Thyroid gland (tissue), 4 donors: Measurements from ENCODE around the gene GLOD4. TPM values are rescaled to one million over a fixed set of nuclear protein-coding genes. Genes with fewer than 3 reads are reported as not detected.

ENCODE experiments used
- DNase-seq, 2 donors: peaks; one replicate each; pipeline ENCODE4 v3.0.0-alpha.2; 2019
- H3K27ac ChIP-seq, 3 donors: fragments of 200-600 bp; sonication (generic); 1 replicate in 2 of 3; 2 replicates in 1 of 3; pipeline ENCODE4 v1.5.1; 2016 to 2019; ENCODE audit warnings: mild to moderate bottlenecking in 1 of 3, moderate library complexity in 1 of 3
- H3K27me3 ChIP-seq: fragments of 200-600 bp; sonication (generic); one replicate; pipeline ENCODE4 v1.5.1; 2019
- H3K36me3 ChIP-seq, 2 donors: fragments of 200-600 bp; sonication (generic); one replicate each; pipeline ENCODE4 v1.5.1; 2016 to 2019
- H3K4me1 ChIP-seq, 2 donors: fragments of 200-600 bp; sonication (generic); one replicate each; pipeline ENCODE4 v1.5.1; 2017 to 2019
- H3K4me3 ChIP-seq, 3 donors: fragments of 200-600 bp; sonication (generic); replicated peaks in 1 of 3; 1 replicate in 2 of 3; 2 replicates in 1 of 3; pipeline ENCODE4 v1.5.1; 2016; ENCODE audit warnings: mild to moderate bottlenecking in 1 of 3
- H3K9me3 ChIP-seq: fragments of 200-600 bp; sonication (generic); one replicate; pipeline ENCODE4 v1.5.1; 2017
- POLR2A ChIP-seq, 2 donors: fragments of 450-650 bp; IDR thresholded peaks; one replicate each; pipeline ENCODE4 v1.6.1; 2017; ENCODE audit warnings: antibody characterized with exemption in 2 of 2, mild to moderate bottlenecking in 2 of 2, moderate library complexity in 1 of 2
- WGBS, 2 donors: methylation state at CpG; one replicate each; pipeline ENCODE4 v1.1.5; 2017; 5-methylcytosine and 5-hydroxymethylcytosine counted together
- intact Hi-C: fragments of 100-400 bp; cut with DNase I; formaldehyde crosslinking; loops from one replicate; pipeline ENCODE4 v1.15.1; 2023
- total RNA-seq, 4 donors: library from RNA; depleted of rRNA; stranded (reverse); fragments of >200 nt; gene quantifications; one replicate each; pipeline ENCODE4 v1.2.3, GENCODE V29; 2016
- TF ChIP-seq, protein P1 (sequence below), 6 experiments: fragments of 200-600 bp in 3 of 6; fragments of 450-650 bp in 3 of 6; sonication (generic) in 3 of 6; IDR thresholded peaks; one replicate each; pipeline ENCODE4 v1.5.1; 2016 to 2019; ENCODE audit warnings: antibody characterized with exemption in 6 of 6, mild to moderate bottlenecking in 2 of 6, inconsistent platforms in 1 of 6, moderate library complexity in 1 of 6

Gene GLOD4
- total RNA-seq, 4 donors from 2014 or later = 48.9 to 94.6 (median 60.5) TPM

GRCh38 chr17:744937-745336 is 37.1 kb downstream of the GLOD4 start:
- TF ChIP-seq, protein P1, sequence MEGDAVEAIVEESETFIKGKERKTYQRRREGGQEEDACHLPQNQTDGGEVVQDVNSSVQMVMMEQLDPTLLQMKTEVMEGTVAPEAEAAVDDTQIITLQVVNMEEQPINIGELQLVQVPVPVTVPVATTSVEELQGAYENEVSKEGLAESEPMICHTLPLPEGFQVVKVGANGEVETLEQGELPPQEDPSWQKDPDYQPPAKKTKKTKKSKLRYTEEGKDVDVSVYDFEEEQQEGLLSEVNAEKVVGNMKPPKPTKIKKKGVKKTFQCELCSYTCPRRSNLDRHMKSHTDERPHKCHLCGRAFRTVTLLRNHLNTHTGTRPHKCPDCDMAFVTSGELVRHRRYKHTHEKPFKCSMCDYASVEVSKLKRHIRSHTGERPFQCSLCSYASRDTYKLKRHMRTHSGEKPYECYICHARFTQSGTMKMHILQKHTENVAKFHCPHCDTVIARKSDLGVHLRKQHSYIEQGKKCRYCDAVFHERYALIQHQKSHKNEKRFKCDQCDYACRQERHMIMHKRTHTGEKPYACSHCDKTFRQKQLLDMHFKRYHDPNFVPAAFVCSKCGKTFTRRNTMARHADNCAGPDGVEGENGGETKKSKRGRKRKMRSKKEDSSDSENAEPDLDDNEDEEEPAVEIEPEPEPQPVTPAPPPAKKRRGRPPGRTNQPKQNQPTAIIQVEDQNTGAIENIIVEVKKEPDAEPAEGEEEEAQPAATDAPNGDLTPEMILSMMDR (IDR thresholded peaks at IDR 0.05) = no peak
- TF ChIP-seq POLR2A (IDR thresholded peaks at IDR 0.05) = no peak
- no peaks in the 10 kb centered on the region for H3K27me3 ChIP-seq
- WGBS, 2 donors = 87 to 94% methylated on average over 9 of the region's 9 CpGs
- intact Hi-C loops = no loop called here
- no peak overlapping the region for H3K27ac ChIP-seq
- peaks cover 20 to 63% of the 10 kb centered on the region in 2 donors for H3K36me3 ChIP-seq
- no peaks in the 10 kb centered on the region for H3K4me1 ChIP-seq
- H3K4me3 ChIP-seq = no peak overlapping the region
- no peaks in the 10 kb centered on the region for H3K9me3 ChIP-seq
- DNase-seq = no peak

GRCh38 chr17:743139-743538 is 38.9 kb downstream of the GLOD4 start:
- H3K9me3 ChIP-seq = no peaks in the 10 kb centered on the region
- WGBS, 2 donors = 97 to 98% methylated on average over 4 of the region's 4 CpGs
- no peak for TF ChIP-seq POLR2A (IDR thresholded peaks at IDR 0.05)
- TF ChIP-seq, protein P1 (IDR thresholded peaks at IDR 0.05) = no peak
- no peak overlapping the region for H3K27ac ChIP-seq
- H3K4me1 ChIP-seq = no peaks in the 10 kb centered on the region
- H3K36me3 ChIP-seq = peaks cover 20 to 63% of the 10 kb centered on the region in 2 donors
- H3K4me3 ChIP-seq = no peak overlapping the region
- intact Hi-C loops = no loop called here
- no peak for DNase-seq
- no peaks in the 10 kb centered on the region for H3K27me3 ChIP-seq

DNA sequence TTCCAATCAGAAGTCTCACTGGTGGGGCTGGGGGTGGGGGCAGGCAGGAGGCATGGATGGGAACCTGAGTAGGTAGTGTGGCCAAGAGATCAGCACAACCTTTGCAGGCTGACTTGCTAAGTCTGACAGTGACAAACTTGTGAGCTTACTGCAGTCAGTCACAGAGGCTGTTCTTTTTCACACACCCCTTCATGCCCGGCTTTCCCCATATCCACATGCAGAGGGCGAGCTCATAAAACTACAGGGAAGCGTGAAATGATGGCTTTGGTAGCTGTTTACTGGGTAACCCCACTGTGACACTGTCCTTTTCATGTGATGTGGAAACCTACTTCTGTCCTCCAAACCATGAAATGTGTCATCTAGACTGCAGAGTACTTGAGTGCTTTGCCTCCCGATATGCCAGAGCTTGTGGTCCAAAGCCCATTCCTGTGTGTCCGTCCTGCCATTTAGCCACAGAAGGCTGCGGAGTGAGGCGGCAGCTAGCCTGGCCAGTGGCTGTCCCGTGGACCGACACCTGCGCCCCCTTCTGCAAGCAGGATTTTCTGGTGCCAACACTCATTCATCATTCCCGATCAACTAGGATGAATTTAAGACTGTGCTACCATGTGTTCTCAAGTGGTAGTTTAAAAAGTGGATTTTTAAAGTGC is 39.8 kb downstream of the GLOD4 start:
- H3K9me3 ChIP-seq = no peaks in the 10 kb centered on the region
- no peaks in the 10 kb centered on the region for H3K27me3 ChIP-seq
- H3K27ac ChIP-seq = no peak overlapping the region
- no peak for DNase-seq
- intact Hi-C loops = no loop called here
- no peak for TF ChIP-seq POLR2A (IDR thresholded peaks at IDR 0.05)
- TF ChIP-seq, protein P1 (IDR thresholded peaks at IDR 0.05) = no peak
- no peak overlapping the region for H3K4me3 ChIP-seq
- no peaks in the 10 kb centered on the region for H3K4me1 ChIP-seq
- WGBS, 2 donors = 95 to 97% methylated on average over 11 of the region's 11 CpGs
- peaks cover 15 to 55% of the 10 kb centered on the region in 2 donors for H3K36me3 ChIP-seq

DNA sequence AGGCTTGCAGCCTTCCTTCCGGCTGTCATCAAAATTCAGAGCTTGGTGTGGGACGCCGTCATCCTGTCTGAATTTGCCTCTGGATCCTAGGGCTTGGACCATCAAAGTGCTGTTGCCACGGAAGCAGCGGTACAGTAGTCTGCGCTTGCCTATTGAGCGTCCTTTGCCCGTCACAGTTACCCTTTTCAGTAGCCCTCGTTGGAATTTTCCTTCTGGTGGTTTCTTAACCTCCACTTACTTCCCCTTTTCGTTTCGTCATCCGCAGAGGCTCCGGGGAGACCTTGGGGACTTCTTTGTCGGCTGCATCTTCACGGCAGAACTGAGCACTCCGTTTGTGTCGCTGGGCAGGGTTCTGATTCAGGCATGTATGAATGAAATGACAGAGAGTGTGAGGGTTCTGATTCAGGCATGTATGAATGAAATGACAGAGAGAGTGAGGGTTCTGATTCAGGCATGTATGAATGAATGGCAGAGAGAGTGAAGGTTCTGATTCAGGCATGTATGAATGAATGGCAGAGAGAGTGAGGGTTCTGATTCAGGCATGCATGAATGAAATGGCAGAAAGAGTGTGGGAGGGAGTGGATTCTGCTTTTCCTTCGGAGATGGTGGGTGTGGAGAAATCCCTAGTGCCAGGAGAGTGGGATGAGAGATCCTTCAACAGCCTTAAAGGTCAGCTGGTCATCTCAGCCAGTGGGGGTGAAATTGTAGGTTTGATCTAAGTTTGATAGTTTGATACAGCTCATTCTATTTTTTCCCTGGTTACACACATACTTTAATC is 41.7 kb downstream of the GLOD4 start:
- Histone ChIP-seq H3K27ac (no peak overlapping the region), H3K27me3 (no peaks in the 10 kb centered on the region), H3K9me3 (no peaks in the 10 kb centered on the region), H3K4me3 (no peak overlapping the region), H3K4me1 (no peaks in the 10 kb centered on the region), H3K36me3 (peaks cover 7 to 38% of the 10 kb centered on the region in 2 donors)
- intact Hi-C loops = no loop called here
- WGBS, 2 donors = 80 to 90% methylated on average over 18 of the region's 18 CpGs
- no peak for TF ChIP-seq POLR2A (IDR thresholded peaks at IDR 0.05)
- TF ChIP-seq, protein P1 (IDR thresholded peaks at IDR 0.05) = no peak
- no peak for DNase-seq

- H3K27ac ChIP-seq = no peak overlapping the region
- no peak overlapping the region for H3K4me3 ChIP-seq
- 95% methylated on average over 13 of the region's 13 CpGs for WGBS, 2 donors
- intact Hi-C loops = no loop called here
- H3K9me3 ChIP-seq = no peaks in the 10 kb centered on the region
- DNase-seq = no peak
- peaks cover 7 to 20% of the 10 kb centered on the region in 2 donors for H3K36me3 ChIP-seq
- TF ChIP-seq POLR2A (IDR thresholded peaks at IDR 0.05) = no peak
- TF ChIP-seq, protein P1 (IDR thresholded peaks at IDR 0.05) = no peak
- no peaks in the 10 kb centered on the region for H3K27me3 ChIP-seq
- H3K4me1 ChIP-seq = peaks cover 8 to 9% of the 10 kb centered on the region in 2 donors
Observed at GRCh38 chr17:737561-738113, 44.4 kb downstream of the GLOD4 start.
